ENCODE data around the gene CAMTA1.

CAMTA1 gene

GRCh38 chr1:7386226-7387052, 601.2 kb downstream of the CAMTA1 start:
- DNase-seq (ENCODE audit: low read depth in 2 of 2), result no peak

- no peak for DNase-seq (ENCODE audit: low read depth in 2 of 2)
These were observed 602.0 kb downstream of the CAMTA1 start for GRCh38 chr1:7387053-7387927.

- DNase-seq (ENCODE audit: low read depth in 2 of 2), result no peak
These were observed 602.9 kb downstream of the CAMTA1 start for GRCh38 chr1:7388141-7388487.

DNA sequence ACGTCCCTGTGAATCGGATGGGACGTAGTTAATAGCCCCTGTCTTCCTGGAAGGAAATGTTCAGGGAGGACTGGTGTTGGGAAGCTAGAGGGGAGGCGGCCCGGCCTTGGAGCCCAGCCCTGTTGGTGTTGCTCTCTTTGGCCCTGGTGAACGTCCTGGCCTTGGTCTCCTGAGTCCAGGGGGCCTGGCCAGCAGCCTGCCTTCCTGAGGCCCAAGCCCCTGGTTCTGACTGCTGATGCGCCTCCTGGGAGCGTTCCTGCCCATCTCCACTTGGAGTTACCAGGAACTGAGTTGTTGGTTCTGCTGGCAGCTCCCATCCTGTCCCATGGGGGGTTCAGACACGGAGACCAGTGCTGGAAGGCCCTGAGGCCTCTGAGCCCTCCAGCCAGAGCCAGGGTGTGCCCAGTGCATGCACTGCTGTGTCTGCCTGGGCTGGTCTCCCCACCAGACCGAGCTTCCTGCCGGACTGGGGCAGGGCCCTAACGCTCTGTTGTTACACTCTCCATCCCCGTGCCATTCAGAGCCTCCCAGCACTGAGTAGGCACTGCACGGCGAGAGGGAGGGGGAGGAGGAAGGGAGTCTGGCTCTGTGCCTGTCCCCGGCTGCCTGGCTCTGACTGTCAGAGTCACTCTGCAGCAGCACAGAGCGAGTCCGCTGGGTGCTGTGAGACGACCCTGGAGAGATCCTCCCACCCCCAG, 603.4 kb downstream of the CAMTA1 start:
- DNase-seq (ENCODE audit: low read depth in 2 of 2), result no peak

DNA sequence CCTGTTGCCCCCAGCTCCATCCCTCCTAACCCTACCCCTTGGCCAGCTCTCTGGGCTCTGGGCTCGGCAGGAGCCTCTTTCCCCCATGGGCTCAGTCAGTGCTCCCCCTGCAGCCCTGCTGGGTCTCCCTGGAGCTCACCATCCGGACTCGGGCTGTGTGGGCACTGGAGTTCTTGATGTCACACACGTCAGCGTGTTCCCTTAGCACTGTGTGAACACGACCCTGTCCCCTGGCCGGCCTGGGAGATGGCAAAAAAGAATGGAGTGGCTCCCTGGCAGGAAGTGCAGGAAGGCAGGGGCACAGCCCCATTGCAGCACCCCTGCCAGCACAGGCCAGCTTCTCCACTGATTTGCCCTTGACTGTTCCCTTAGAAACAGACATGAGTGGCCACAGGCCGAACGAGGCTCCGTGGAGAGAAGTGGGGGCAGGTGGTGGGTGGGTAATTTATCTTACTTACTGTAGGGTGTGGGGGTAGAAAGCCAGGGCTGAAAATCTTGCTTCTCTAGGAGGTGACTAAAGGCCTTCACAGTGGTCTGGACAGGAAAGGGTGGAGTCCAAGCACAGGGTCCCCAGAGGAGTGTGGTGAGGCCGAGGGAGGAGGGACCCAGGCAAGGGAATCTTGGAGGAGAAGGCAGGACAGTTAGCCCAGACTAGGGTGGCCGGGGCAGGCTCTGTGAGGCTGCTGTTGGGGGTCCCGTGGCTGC, 604.1 kb downstream of the CAMTA1 start:
- no peak for DNase-seq (ENCODE audit: low read depth in 2 of 2)

GRCh38 chr1:7389906-7390603, 604.8 kb downstream of the CAMTA1 start:
- no peak for DNase-seq (ENCODE audit: low read depth in 2 of 2)

- DNase-seq (ENCODE audit: low read depth in 2 of 2), result no peak
These were observed 605.3 kb downstream of the CAMTA1 start for GRCh38 chr1:7390604-7391000.

- no peak for DNase-seq (ENCODE audit: low read depth in 2 of 2)
These were observed 607.9 kb downstream of the CAMTA1 start for GRCh38 chr1:7393136-7393535.

DNA sequence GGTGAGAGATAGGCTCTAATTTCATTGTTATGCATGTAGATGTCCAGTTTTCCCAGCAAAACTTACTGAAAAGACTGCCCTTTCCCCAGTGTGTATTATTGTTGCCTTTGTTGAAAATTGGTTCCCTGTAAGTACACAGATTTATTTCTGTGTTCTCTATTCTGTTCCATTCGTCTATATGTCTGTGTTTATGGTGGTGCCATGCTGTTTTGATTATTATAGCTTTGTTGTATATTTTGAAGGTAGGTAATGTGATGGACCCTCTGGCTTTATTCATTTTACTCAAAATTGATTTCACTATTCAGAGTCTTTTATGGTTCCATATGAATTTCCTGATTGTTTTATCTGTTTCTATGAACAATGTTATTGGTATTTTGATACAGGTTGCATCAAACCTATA, 610.0 kb downstream of the CAMTA1 start:
- DNase-seq (ENCODE audit: low read depth in 2 of 2), result no peak

GRCh38 chr1:7398982-7399381, 613.7 kb downstream of the CAMTA1 start:
- no peak for DNase-seq (ENCODE audit: low read depth in 2 of 2)

GRCh38 chr1:7399514-7400125, 614.4 kb downstream of the CAMTA1 start:
- no peak for DNase-seq (ENCODE audit: low read depth in 2 of 2)

DNA sequence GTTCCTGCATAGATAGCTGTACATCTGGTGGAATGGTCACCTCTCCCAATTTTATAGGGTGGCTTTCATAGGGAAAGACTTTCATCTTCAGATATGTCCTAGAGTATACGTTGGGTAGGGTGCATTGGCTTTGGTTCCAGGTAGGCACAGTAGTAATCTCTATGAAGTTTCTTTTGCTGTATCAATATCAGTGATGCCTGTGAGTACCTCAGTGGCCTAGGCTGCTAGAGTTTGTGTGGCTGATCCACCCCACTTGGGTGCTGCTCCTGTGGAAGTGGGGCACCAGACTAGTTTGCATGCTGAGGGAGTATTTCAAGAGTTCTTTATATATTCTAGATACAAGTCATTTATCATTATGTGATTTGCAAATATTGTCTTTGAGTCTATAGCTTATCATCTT, 615.3 kb downstream of the CAMTA1 start:
- no peak for DNase-seq (ENCODE audit: low read depth in 2 of 2)

- DNase-seq (ENCODE audit: low read depth in 2 of 2), result no peak
These were observed 616.7 kb downstream of the CAMTA1 start for GRCh38 chr1:7401814-7402547.

GRCh38 chr1:7402548-7402850, 617.2 kb downstream of the CAMTA1 start:
- DNase-seq (ENCODE audit: low read depth in 2 of 2), result no peak

DNA sequence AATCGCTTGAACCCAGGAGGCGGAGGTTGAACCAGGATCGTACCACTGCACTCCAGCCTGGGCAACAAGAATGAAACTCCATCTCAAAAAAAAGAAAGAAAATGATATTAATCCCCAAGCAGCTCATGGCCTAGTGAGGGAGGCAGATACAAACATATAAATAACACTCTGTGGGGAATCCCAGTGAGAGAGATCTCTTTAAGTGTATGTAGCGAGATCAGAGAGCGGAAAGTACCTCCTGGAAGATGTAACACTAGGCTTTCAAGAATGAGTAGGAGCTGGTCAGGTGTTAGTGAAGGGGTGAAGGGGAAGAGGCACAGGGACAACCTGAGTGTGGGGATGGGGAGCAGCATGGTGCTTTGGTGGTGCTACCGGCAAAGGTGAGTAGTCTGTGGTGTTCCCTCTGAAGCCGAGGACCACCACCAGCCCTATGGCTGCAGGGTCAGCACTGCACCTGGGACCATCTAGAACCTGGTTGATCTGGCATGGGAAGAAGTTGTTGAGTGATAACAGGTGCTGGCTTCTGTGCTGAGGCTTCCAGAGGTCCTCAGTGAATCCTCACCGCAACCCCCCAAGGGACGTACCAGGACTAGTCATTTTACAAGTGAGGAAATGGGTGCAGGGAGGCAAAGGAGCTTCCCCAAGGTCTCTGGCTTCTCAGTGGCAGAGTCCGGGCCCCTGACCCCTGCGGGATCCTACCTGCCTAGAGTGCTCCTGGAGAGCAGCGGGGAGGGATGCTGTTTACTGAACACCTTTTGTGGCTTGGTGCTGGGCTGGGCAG, 618.2 kb downstream of the CAMTA1 start:
- no peak for DNase-seq (ENCODE audit: low read depth in 2 of 2)

GRCh38 chr1:7404046-7404742, 618.9 kb downstream of the CAMTA1 start:
- no peak for DNase-seq (ENCODE audit: low read depth in 2 of 2)

DNA sequence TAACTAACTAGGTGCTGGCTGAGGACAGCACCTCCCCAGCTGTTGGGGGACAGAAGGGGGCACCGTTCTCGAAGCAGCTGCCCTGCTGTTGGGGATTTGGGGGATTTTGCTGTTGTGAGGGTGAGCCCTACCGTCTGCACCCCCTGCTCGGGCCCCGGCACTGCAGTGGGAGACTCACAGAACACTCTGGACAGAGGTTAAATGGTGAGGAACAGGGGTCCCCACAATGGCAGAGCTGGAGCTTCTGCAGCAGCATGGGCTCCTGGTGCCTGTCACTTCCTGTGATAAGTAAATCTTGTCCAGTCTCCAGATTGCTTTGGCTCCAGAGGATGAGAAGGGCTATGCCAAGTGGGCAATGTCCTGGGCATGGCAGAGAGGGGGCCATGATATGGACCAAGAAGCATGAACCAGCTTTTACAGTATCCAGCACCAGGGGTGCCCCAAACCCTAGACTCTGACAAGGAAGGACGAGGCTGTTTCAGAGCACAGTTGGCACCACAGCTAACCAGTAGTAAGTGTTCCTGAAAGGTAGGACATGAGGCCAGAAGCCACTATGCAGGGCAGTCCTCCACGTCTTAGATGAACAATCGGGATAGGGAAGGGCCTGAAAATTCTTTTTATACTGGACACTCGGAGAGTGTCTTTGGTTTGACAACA, 620.7 kb downstream of the CAMTA1 start:
- DNase-seq (ENCODE audit: low read depth in 2 of 2), result no peak

Data from activated CD4-positive, alpha-beta T cell treated with anti-CD3 and anti-CD28 coated beads for 24 hours (primary cell).